DND-41 (cell line): ENCODE results near the gene METTL15.

Source experiments
- CTCF ChIP-seq: IDR thresholded peaks from 2 replicates; pipeline ENCODE4 v1.5.1; 2012; ENCODE audit warnings: borderline replicate concordance, low read length, moderate library complexity, mild to moderate bottlenecking; ENCODE audit not compliant: poor library complexity, severe bottlenecking; ENCODE audit errors: extremely low read depth
- EZH2 ChIP-seq: IDR thresholded peaks from 3 replicates; pipeline ENCODE4 v1.6.1; 2012; ENCODE audit warnings: borderline replicate concordance, low read depth, mild to moderate bottlenecking, moderate library complexity, low read length, inconsistent platforms; ENCODE audit not compliant: severe bottlenecking

- TF ChIP-seq CTCF (no peak), EZH2 (no peak)
Measured at GRCh38 chr11:28100665-28101064, 7.5 kb upstream of the METTL15 start.
